Esophagus (tissue), 2 donors: ENCODE results near the gene CTAGE8. TPM values are rescaled to one million over a fixed set of nuclear protein-coding genes. Genes with fewer than 3 reads are reported as not detected.
"Not testable (repeated sequence)": the region's sequence is repeated elsewhere in the genome, so short reads cannot be mapped to it uniquely, and the experiment has no call there.

Experiments
- H3K27ac ChIP-seq, 2 donors: one replicate each; pipeline ENCODE4 v1.5.1; 2013; ENCODE audit warnings: low read depth in 2 of 2, mild to moderate bottlenecking in 2 of 2, inconsistent platforms in 1 of 2, low read length in 1 of 2, moderate library complexity in 1 of 2
- H3K27me3 ChIP-seq, 2 donors: one replicate each; pipeline ENCODE4 v1.6.1; 2013; ENCODE audit warnings: low read length in 2 of 2, control low read depth in 1 of 2, mild to moderate bottlenecking in 1 of 2; ENCODE audit not compliant: insufficient read depth in 2 of 2, control insufficient read depth in 1 of 2
- H3K36me3 ChIP-seq, 2 donors: one replicate each; pipeline ENCODE4 v1.6.1; 2013; ENCODE audit warnings: low read length in 1 of 2; ENCODE audit not compliant: control insufficient read depth in 2 of 2, insufficient read depth in 2 of 2
- H3K4me1 ChIP-seq, 2 donors: one replicate each; pipeline ENCODE4 v1.6.1; 2013; ENCODE audit warnings: low read length in 1 of 2; ENCODE audit not compliant: control insufficient read depth in 2 of 2, insufficient read depth in 2 of 2
- H3K4me3 ChIP-seq, 2 donors: one replicate each; pipeline ENCODE4 v1.5.1; 2013; ENCODE audit warnings: low read length in 2 of 2, mild to moderate bottlenecking in 2 of 2, low read depth in 1 of 2, moderate library complexity in 1 of 2
- H3K9me3 ChIP-seq, 2 donors: one replicate each; pipeline ENCODE4 v1.6.1; 2013; ENCODE audit warnings: mild to moderate bottlenecking in 2 of 2, low read depth in 1 of 2, low read length in 1 of 2, moderate library complexity in 1 of 2; ENCODE audit not compliant: control insufficient read depth in 2 of 2, insufficient read depth in 1 of 2
- WGBS, 2 donors: extraction: QIAGEN DNeasy Blood & Tissue Kit; methylation state at CpG; one replicate each; pipeline ENCODE4 v1.1.7; 2013; 5-methylcytosine and 5-hydroxymethylcytosine counted together
- polyA plus RNA-seq, 2 donors: library from polyadenylated mRNA; stranded (reverse); fragments of 200-250 nt; gene quantifications; one replicate each; pipeline ENCODE4 v1.2.3, GENCODE V29; 2013
- donor health status: healthy with polysubstance abuse.
- donor health status: Bipolar disorder and iron deficiency.

CTAGE8 gene
- 1 to 10 TPM in 1 of 2 donors, under 1 TPM in 1; 0.01 to 2.5 TPM for polyA plus RNA-seq

- WGBS, 2 donors = no CpG with 5 or more reads among the region's 19 CpGs
- H3K4me1 ChIP-seq, H3K4me3 ChIP-seq, H3K36me3 ChIP-seq, H3K9me3 ChIP-seq, H3K27ac ChIP-seq, H3K27me3 ChIP-seq: not testable (repeated sequence)
These were observed at the start of gene CTAGE8 for GRCh38 chr7:144269188-144269587. Gene CTAGE8, minus strand, starts transcription at chr7:144269288. Its CDS starts 38 bp downstream, at chr7:144269250.

GRCh38 chr7:144317537-144317936 lies 48.4 kb upstream of the CTAGE8 start:
- not testable (repeated sequence) for H3K36me3 ChIP-seq
- whole genome bisulfite sequencing, 2 donors = 100% methylated on average over 1 of the region's 1 CpG; no CpG with 5 or more reads in 1 of the 2 donors

GRCh38 chr7:144311872-144312469 lies 42.9 kb upstream of the CTAGE8 start, which contains the start of gene OR2A1:
Gene OR2A1, plus strand, starts transcription at chr7:144312419. Its CDS starts 5,706 bp downstream, at chr7:144318125.
- not testable (repeated sequence) for H3K9me3 ChIP-seq
- 87% methylated on average over 2 of the region's 2 CpGs; no CpG with 5 or more reads in 1 of the 2 donors for WGBS, 2 donors

More at GRCh38 chr7:144317537-144317936, 48.4 kb upstream of the CTAGE8 start:
- H3K27ac ChIP-seq, H3K4me3 ChIP-seq, H3K4me1 ChIP-seq, H3K9me3 ChIP-seq, H3K27me3 ChIP-seq: not testable (repeated sequence)

DNA sequence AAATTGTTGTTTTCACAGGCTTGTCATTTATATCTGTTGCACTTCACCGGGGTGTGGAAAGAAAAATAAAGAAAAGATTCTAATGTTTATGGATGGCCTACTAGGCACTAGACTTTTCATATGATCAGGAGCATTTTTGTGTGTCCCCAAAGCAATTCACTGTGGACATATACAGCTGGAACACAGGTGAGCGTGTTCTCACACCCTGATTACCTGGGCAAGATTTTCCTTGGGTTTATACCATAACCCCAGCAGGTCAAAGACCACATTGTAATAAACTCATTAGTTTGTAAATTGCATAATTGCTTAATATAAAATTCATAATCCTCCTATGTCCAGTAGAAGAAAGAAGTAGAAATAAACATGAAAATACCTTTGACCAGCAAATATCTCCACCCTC lies 42.1 kb upstream of the CTAGE8 start:
- not testable (repeated sequence) for H3K27me3 ChIP-seq, H3K27ac ChIP-seq
- WGBS, 2 donors = 86% methylated on average over 1 of the region's 2 CpGs; no CpG with 5 or more reads in 1 of the 2 donors

More at GRCh38 chr7:144311872-144312469, 42.9 kb upstream of the CTAGE8 start, which contains the start of gene OR2A1:
- not testable (repeated sequence) for H3K4me3 ChIP-seq, H3K27me3 ChIP-seq, H3K4me1 ChIP-seq, H3K36me3 ChIP-seq, H3K27ac ChIP-seq

GRCh38 chr7:144309702-144310101 lies 40.6 kb upstream of the CTAGE8 start:
- H3K36me3 ChIP-seq, H3K4me1 ChIP-seq, H3K4me3 ChIP-seq, H3K9me3 ChIP-seq, H3K27me3 ChIP-seq, H3K27ac ChIP-seq: not testable (repeated sequence)
- no CpG with 5 or more reads among the region's 2 CpGs for WGBS, 2 donors

More for the DNA sequence above, 42.1 kb upstream of the CTAGE8 start:
- not testable (repeated sequence) for H3K4me1 ChIP-seq, H3K9me3 ChIP-seq, H3K36me3 ChIP-seq, H3K4me3 ChIP-seq

DNA sequence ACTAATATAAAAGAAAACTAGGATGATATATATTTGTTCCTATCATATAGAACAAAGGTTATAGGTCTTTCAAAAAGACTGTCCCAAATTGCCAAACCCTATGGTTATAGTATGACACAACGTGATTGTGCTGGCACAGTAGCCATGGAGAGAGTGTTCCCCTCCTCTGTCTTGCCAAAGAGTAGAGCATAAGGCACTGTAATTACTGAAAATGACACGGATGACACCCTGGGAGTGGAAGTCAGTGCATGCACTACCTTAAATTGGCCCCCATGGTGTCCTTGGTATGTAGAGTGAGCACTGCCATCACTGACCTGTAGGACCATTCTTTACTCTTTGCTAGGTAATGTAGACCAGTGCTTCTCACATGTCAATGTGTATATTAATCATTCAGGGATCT lies 36.1 kb upstream of the CTAGE8 start:
- not testable (repeated sequence) for H3K4me3 ChIP-seq, H3K36me3 ChIP-seq, H3K9me3 ChIP-seq, H3K27me3 ChIP-seq, H3K4me1 ChIP-seq, H3K27ac ChIP-seq
- no CpG with 5 or more reads among the region's 2 CpGs for WGBS, 2 donors

GRCh38 chr7:144303607-144304006 lies 34.5 kb upstream of the CTAGE8 start:
- H3K27ac ChIP-seq, H3K9me3 ChIP-seq, H3K4me1 ChIP-seq, H3K27me3 ChIP-seq, H3K4me3 ChIP-seq, H3K36me3 ChIP-seq: not testable (repeated sequence)
- WGBS, 2 donors = no CpG with 5 or more reads among the region's 5 CpGs

DNA sequence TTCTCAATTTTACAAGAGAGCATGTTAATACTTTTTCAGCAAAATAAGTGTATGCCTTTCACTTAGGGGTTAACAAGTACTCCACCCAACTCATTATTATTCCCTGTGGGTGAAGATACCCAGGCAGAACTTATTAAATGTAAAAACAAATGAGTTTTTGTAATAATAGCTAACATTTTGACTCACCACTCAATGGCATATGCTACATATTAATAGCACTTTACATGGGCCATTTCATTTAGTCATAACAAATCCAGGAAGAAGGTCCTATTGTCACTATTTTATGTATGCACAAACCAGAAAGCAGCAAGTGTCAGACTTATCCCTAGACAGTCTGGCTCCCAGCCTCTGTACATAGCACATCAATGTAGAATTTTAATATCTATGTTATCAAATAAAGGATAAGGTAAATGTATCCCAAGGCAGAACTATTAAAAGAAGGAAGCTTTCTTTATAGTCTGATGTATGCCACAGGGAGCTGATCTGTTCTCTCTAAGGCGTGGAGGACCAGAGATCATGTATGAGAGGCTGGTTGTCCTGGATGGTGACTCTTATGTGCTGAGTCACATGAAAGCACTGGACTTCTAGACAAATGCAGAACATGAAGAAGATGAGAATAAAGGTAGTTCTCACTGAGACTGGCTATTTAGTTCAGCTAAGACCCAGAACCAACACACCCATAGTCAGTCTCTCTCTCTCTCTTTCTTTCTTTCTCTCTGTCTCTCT lies 33.7 kb upstream of the CTAGE8 start:
- H3K27ac ChIP-seq, H3K4me1 ChIP-seq, H3K9me3 ChIP-seq, H3K4me3 ChIP-seq, H3K36me3 ChIP-seq, H3K27me3 ChIP-seq: not testable (repeated sequence)
- no CpG with 5 or more reads among the region's 1 CpG for WGBS, 2 donors

- no CpG with 5 or more reads among the region's 60 CpGs for WGBS, 2 donors
These were observed 24.9 kb upstream of the CTAGE8 start for GRCh38 chr7:144293794-144294499.

More at GRCh38 chr7:144293794-144294499, 24.9 kb upstream of the CTAGE8 start:
- not testable (repeated sequence) for H3K9me3 ChIP-seq, H3K27me3 ChIP-seq, H3K36me3 ChIP-seq, H3K4me3 ChIP-seq, H3K4me1 ChIP-seq, H3K27ac ChIP-seq
